HG02970 (cell line): ENCODE measurements around the gene JOSD1.

ENCODE experiments used
- ATAC-seq: cut with Tn5 transposase; IDR thresholded peaks from one replicate; pipeline ENCODE4 v1.9.1; 2021; ENCODE audit warnings: mild to moderate bottlenecking, moderate library complexity, moderate number of reproducible peaks; ENCODE audit not compliant: unreplicated experiment, low FRiP score

Gene JOSD1

DNA sequence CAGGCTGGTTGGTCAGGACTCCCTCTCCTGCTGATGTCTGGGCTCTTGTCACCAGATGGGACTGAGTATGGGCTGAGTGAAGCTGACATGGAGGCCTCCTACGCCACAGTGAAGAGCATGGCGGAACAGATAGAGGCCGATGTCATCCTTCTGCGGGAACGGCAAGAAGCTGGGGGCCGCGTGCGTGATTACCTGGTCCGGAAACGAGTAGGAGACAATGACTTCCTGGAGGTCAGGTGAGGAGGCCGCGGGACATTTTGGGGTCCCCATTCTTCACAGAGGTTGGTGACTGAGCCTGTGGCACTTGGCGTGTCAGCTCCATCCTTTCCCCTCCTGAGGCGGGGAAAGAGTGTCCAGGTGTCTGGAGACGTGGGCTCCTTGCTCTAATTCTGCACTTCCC is 15.1 kb upstream of the JOSD1 start:
- ATAC-seq: no peak

DNA sequence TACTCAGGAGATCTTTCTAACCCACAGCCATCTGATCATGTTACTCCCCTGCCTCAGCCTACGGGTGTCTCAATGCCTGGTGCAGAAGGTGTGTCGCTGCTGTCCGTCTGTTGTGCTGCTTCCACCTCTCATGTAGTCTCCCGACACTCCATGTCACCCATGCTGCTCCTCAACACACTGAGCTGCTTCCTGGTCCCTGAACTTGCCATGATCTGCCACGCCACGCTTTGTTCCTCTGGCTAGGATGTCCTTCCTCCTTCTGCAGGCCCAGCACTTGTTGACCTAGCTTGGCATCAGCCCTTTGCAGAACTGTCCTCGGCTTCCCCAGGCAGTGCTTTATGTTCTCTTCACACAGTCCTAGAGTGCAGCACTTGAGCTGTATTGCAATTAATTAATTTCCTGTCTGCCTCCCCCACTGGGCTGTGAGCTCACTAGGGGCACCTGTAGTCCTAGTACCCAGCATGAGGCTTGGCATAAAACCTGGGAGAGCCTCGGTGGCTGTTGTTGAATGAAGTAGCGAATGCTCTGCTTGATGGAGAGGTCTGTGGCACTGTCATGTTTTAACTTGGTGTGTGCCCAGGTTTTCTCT is 14.5 kb upstream of the JOSD1 start:
- no peak for ATAC-seq

DNA sequence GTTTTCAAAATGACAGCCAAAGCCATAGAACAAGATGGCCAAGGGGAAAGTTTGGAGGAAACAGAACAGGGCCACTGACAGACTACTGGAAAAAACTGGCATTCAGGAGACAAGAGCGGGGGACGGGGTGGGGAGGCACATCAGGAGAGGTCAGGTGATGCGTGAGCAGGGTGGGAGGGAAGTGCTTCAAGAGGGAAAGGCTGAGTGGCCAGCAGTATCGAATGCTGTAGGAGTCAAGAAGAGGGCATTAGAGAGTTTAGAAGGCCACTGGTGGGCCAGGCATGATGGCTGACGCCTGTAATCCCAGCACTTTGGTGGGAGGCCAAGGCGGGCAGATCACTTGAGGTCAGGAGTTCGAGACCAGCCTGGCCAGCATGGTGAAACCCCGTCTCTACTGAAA is 13.2 kb upstream of the JOSD1 start:
- ATAC-seq: no peak

- ATAC-seq: no peak
These were observed 11.9 kb upstream of the JOSD1 start for GRCh38 chr22:38712486-38713207.

DNA sequence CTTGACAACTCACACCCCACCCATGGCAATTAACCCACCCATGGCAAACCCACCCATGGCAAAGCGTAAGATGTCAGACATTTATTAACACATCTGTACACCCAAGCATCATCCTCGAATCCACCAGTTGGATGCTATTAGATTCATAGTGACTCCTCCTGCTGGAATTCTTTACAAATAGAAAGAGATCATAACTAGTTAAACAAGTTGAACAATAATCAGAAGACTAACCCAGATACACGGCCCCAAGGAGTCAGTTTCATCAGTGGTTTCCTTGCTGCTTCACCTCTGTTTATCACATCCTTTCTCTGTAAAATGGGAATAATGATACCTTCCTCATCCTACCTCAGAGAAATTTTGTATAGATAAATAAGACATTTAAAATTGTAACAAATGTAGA is 10.1 kb upstream of the JOSD1 start:
- no peak for ATAC-seq

- no peak for ATAC-seq
These were observed 9.6 kb upstream of the JOSD1 start for GRCh38 chr22:38710351-38710750.

DNA sequence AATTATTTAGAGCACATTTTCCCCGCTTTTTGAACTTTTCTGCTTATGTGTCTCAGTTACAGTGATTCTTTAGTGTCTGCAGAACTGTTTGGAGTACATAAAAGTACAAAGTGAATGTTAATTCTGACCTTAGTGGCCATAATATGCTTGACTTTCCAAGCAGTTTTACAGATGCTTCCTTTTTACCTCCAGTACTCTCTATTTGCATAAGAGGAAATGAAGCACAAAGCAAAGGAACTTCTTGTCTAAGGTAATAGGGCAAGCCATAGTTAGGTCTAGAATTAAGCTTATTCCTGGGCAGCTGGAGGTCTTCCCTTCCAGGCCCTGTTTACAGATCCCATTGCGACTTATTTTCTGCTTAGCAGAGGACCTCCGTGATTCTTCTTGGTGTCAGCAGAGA is 8.6 kb upstream of the JOSD1 start:
- no peak for ATAC-seq

DNA sequence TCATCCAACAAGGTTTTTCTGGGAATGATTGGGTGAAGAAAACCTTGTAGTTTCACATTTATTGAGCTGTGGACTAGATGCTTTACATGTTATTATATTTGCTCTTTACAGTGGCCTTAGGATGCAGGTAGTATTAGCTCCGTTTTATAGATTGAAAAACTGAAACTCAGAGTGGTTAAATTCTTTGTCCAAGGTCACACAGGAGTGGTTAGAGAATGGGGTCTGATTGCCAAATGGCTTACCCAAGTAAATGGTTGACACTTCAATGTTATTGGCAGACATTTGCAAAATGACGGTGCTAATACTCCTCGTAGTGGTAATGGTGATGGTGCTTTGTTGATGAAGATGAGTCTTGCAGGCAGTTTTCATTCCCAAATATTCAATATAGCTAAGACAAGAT is 7.2 kb upstream of the JOSD1 start:
- no peak for ATAC-seq

DNA sequence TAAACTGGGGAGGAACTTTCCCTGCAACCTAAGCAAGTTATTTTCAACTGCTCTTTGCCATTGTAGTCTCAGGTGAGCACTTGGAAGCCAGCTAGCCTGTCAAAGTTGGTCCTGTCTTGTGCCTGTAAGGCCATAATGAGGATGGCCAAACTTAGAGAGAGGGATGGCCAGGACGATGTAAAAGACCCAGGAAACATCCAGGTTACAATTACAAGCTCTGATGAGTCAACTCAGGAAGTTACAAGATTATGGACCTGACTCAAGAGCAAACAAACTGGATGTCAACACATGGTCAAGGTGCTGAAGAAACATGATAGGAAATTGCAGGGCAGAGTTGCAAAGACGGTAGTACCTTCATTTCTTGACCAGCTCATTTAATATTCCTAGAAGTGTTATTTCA is 6.6 kb upstream of the JOSD1 start:
- no peak for ATAC-seq

- no peak for ATAC-seq
These were observed 6.1 kb upstream of the JOSD1 start for GRCh38 chr22:38706901-38707195.

- ATAC-seq: peak; percentile 9
These were observed 5.6 kb upstream of the JOSD1 start for GRCh38 chr22:38706101-38706900.

GRCh38 chr22:38705235-38706100 is 4.7 kb upstream of the JOSD1 start, which contains the start of gene GTPBP1:
Gene GTPBP1, plus strand, starts transcription at chr22:38705944. Its CDS starts 12 bp downstream, at chr22:38705956.
- ATAC-seq: peak; percentile 66

- ATAC-seq: no peak
These were observed 4.0 kb upstream of the JOSD1 start for GRCh38 chr22:38704654-38705234.

GRCh38 chr22:38700270-38700788 is 414 bp downstream of the JOSD1 start:
- ATAC-seq: no peak

DNA sequence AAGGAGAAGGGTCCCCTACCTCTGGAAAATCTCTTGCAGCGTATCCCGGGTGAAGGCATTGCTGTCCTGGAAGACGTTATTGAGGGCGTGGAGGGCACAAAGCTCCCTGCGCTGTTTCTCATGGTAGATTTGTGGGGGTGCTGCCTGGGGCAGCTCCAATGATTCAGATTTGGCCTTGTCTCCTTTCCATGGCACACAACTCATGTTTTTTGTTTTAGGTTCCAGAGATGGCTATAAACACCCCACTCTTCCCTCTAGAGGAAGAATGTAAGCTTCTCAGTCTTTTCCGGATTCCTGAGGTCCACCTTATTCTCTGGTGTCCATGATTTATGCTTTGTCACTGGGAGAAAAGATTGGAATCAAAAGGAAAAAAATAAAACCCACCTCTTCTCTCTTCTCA is 959 bp downstream of the JOSD1 start:
- ATAC-seq: no peak

- ATAC-seq: no peak
These were observed 1.6 kb downstream of the JOSD1 start for GRCh38 chr22:38699143-38699542.

DNA sequence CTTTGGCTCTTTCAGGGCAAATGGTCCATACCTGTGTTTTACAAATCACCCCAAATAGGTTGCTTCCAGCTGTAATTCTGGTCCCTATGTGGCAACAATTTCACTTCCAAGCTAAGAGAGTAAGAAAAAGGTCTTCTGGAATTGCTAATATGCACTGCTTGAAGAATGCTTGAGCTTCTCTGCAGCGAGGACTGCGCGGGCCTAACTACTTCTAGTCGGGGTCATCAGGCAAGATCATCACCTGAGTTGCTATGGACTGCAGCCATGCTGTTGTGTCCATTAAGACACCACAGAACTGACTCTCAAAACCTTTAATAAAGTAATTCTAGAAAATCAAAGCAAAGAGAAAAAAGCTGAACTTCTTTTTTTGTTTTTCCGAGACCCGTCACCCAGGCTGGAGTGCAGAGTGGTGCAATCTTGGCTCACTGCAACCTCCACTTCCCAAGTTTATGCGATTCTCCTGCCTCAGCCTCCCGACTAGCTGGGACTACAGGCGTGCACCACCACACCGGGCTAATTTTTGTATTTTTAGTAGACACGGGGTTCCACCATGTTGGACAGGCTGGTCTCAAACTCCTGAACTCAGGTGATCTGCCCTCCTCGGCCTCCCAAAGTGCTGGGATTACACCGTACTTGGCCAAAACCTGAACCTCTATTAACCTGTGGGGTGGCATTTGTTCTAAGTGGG is 2.2 kb downstream of the JOSD1 start:
- ATAC-seq: no peak

GRCh38 chr22:38697425-38698089 is 3.2 kb downstream of the JOSD1 start:
- ATAC-seq: no peak
